ENCODE data around the gene ZFAND2A.
"Not testable (repeated sequence)": the region's sequence is repeated elsewhere in the genome, so short reads cannot be mapped to it uniquely, and the experiment has no call there.

ZFAND2A gene

GRCh38 chr7:1174881-1175596 is 15.0 kb upstream of the ZFAND2A start:
- no peak for DNase-seq

GRCh38 chr7:1174002-1174401 is 14.0 kb upstream of the ZFAND2A start:
- no peak for DNase-seq

- DNase-seq: no peak
These were observed 12.9 kb upstream of the ZFAND2A start for GRCh38 chr7:1172666-1173523.

- DNase-seq: not testable (repeated sequence)
These were observed 11.5 kb upstream of the ZFAND2A start for GRCh38 chr7:1171516-1171915.

- DNase-seq: no peak
These were observed 10.9 kb upstream of the ZFAND2A start for GRCh38 chr7:1170741-1171501.

GRCh38 chr7:1169409-1170368 is 9.7 kb upstream of the ZFAND2A start:
- DNase-seq: peak; percentile 66

- no peak for DNase-seq
These were observed 8.4 kb upstream of the ZFAND2A start for GRCh38 chr7:1168422-1168821.

- no peak for DNase-seq
These were observed 4.4 kb upstream of the ZFAND2A start for GRCh38 chr7:1164436-1164835.

- DNase-seq: no peak
These were observed 3.1 kb upstream of the ZFAND2A start for GRCh38 chr7:1163121-1163520.

- DNase-seq: no peak
These were observed 650 bp upstream of the ZFAND2A start for GRCh38 chr7:1160670-1161021.

- not testable (repeated sequence) for DNase-seq
These were observed 765 bp downstream of the ZFAND2A start for GRCh38 chr7:1159231-1159630.

GRCh38 chr7:1158203-1159126 is 1.5 kb downstream of the ZFAND2A start:
- no peak for DNase-seq

GRCh38 chr7:1156782-1157535 is 3.0 kb downstream of the ZFAND2A start:
- no peak for DNase-seq

GRCh38 chr7:1155818-1156781 is 3.9 kb downstream of the ZFAND2A start:
- DNase-seq: not testable (repeated sequence)

- DNase-seq: no peak
These were observed 5.7 kb downstream of the ZFAND2A start for GRCh38 chr7:1154172-1154739.

GRCh38 chr7:1152492-1152891 is 7.5 kb downstream of the ZFAND2A start:
- DNase-seq: no peak

- no peak for DNase-seq
These were observed 8.2 kb downstream of the ZFAND2A start for GRCh38 chr7:1151653-1152425.

GRCh38 chr7:1151156-1151555 is 8.8 kb downstream of the ZFAND2A start:
- DNase-seq: no peak

Data from activated CD4-positive, alpha-beta T cell treated with anti-CD3 and anti-CD28 coated beads, Interleukin-2, amount 50 U/mL, for 1 hour (primary cell).